Endothelial cell of umbilical vein (primary cell): ENCODE data around the gene TBX15. TPM values are rescaled to one million over a fixed set of nuclear protein-coding genes. Genes with fewer than 3 reads are reported as not detected.

ENCODE experiments used
- BruUV-seq: library from RNA; stranded (reverse); fragments of 400-500 nt; replicated peaks from 2 replicates; lab custom pipeline; 2021; lab: Mats Ljungman, UMichigan
- CTCF ChIA-PET: fragments of 300-600, 350-600 bp; sonication (Branson Sonifier 250); formaldehyde crosslinking; loops from one replicate; lab custom pipeline; 2021; ENCODE audit warnings: antibody characterized with exemption, inconsistent platforms; lab: Charles Lee
- POLR2A ChIA-PET: fragments of 300-600, 350-600 bp; sonication (Branson Sonifier 250); formaldehyde crosslinking; loops from one replicate; lab custom pipeline; 2021; ENCODE audit warnings: antibody characterized with exemption, inconsistent platforms; lab: Charles Lee
- DNase-seq: peaks from one replicate; pipeline ENCODE4 v3.0.0-alpha.2; 2011; ENCODE audit warnings: low read depth, low spot score
- FAIRE-seq: peaks from 2 replicates; lab custom pipeline; 2011; peaks lifted over from hg19 to GRCh38; lab: Jason Lieb, UNC
- H2AFZ ChIP-seq: 2 replicates; pipeline ENCODE4 v1.6.0; 2012; ENCODE audit warnings: low read depth, low read length, control low read depth, inconsistent platforms
- H3K27ac ChIP-seq: 2 replicates; pipeline ENCODE4 v1.5.1; 2011; ENCODE audit warnings: low read depth, mild to moderate bottlenecking, control low read depth, low read length, moderate library complexity; ENCODE audit not compliant: insufficient read depth
- H3K27me3 ChIP-seq, 2 experiments: 2 replicates each; pipeline versions ENCODE4 v1.6.0 to v1.6.1; 2011; ENCODE audit warnings: low read length in 2 of 2, mixed read lengths in 1 of 2; ENCODE audit not compliant: control insufficient read depth in 2 of 2, insufficient read depth in 2 of 2
- H3K36me3 ChIP-seq, 2 experiments: 2 replicates in 1 of 2; 3 replicates in 1 of 2; pipeline ENCODE4 v1.5.1; 2011; ENCODE audit warnings: low read length in 2 of 2, mild to moderate bottlenecking in 1 of 2, moderate library complexity in 1 of 2; ENCODE audit not compliant: control insufficient read depth in 2 of 2, insufficient read depth in 2 of 2; ENCODE audit errors: extremely low read depth in 1 of 2
- H3K4me1 ChIP-seq: 3 replicates; pipeline ENCODE4 v1.5.1; 2011; ENCODE audit warnings: mild to moderate bottlenecking, low read length; ENCODE audit not compliant: control insufficient read depth, insufficient read depth; ENCODE audit errors: extremely low read depth
- H3K4me2 ChIP-seq: 2 replicates; pipeline ENCODE4 v1.6.1; 2011; ENCODE audit warnings: low read length, control low read depth, mixed read lengths; ENCODE audit not compliant: insufficient read depth
- H3K4me3 ChIP-seq, 3 experiments: fragments of 200-600 bp in 1 of 3; sonication (generic), shearing (Covaris generic) in 1 of 3; replicated peaks in 1 of 3; 2 replicates each; pipeline ENCODE4 v1.5.1; 2011 to 2016; ENCODE audit warnings: control low read depth in 3 of 3, low read length in 3 of 3, mild to moderate bottlenecking in 2 of 3, inconsistent platforms in 1 of 3, low read depth in 1 of 3, moderate library complexity in 1 of 3; ENCODE audit not compliant: insufficient read depth in 1 of 3
- H3K79me2 ChIP-seq: 2 replicates; pipeline ENCODE4 v1.6.0; 2012; ENCODE audit warnings: low read length, inconsistent platforms; ENCODE audit not compliant: control insufficient read depth, insufficient read depth
- H3K9ac ChIP-seq: replicated peaks from 2 replicates; pipeline ENCODE3; 2011; ENCODE audit warnings: low read length, control low read depth; ENCODE audit not compliant: insufficient read depth; ENCODE audit errors: extremely low read depth
- H3K9me1 ChIP-seq: replicated peaks from 3 replicates; pipeline ENCODE4 v1.6.0; 2011; ENCODE audit warnings: mild to moderate bottlenecking, low read length; ENCODE audit not compliant: control insufficient read depth, insufficient read depth; ENCODE audit errors: extremely low read depth
- H3K9me3 ChIP-seq: replicated peaks from 2 replicates; pipeline ENCODE4 v1.5.1; 2012; ENCODE audit warnings: low read length, inconsistent platforms; ENCODE audit not compliant: control insufficient read depth, insufficient read depth
- H4K20me1 ChIP-seq: replicated peaks from 2 replicates; pipeline ENCODE3; 2011; ENCODE audit warnings: mild to moderate bottlenecking, low read length; ENCODE audit not compliant: control insufficient read depth, insufficient read depth; ENCODE audit errors: extremely low read depth
- CTCF ChIP-seq, 2 donors: IDR thresholded peaks; 1 replicate in 1 of 2; 2 replicates in 1 of 2; pipeline ENCODE4 v1.5.1; 2011; ENCODE audit warnings: low read length in 2 of 2, mild to moderate bottlenecking in 2 of 2, moderate library complexity in 2 of 2, control low read depth in 1 of 2, inconsistent platforms in 1 of 2, low read depth in 1 of 2; ENCODE audit not compliant: insufficient read depth in 1 of 2; ENCODE audit errors: extremely low read depth in 1 of 2
- EZH2 ChIP-seq: IDR thresholded peaks from 2 replicates; pipeline ENCODE4 v1.6.1; 2012; ENCODE audit warnings: borderline replicate concordance, low read depth, mild to moderate bottlenecking, moderate library complexity, low read length, inconsistent platforms; ENCODE audit not compliant: severe bottlenecking
- FOS ChIP-seq: IDR thresholded peaks from 2 replicates; pipeline ENCODE4 v1.6.1; 2011; ENCODE audit warnings: mild to moderate bottlenecking, low read length, moderate library complexity, borderline replicate concordance; ENCODE audit not compliant: insufficient read depth
- GATA2 ChIP-seq: IDR thresholded peaks from 2 replicates; pipeline ENCODE4 v1.7.0; 2011; ENCODE audit warnings: low read depth, mild to moderate bottlenecking, moderate library complexity, mixed read lengths, low read length; ENCODE audit not compliant: insufficient read length, insufficient read depth
- JUN ChIP-seq: IDR thresholded peaks from 2 replicates; pipeline ENCODE4 v1.6.1; 2011; ENCODE audit warnings: borderline replicate concordance, low read depth; ENCODE audit not compliant: insufficient read length, insufficient read depth
- MAX ChIP-seq: IDR thresholded peaks from 2 replicates; pipeline ENCODE4 v1.6.1; 2011; ENCODE audit not compliant: insufficient read depth, insufficient read length
- MYC ChIP-seq: IDR thresholded peaks from one replicate; pipeline ENCODE4 v1.6.1; 2011; ENCODE audit warnings: mild to moderate bottlenecking, low read depth, low read length
- POLR2A ChIP-seq: IDR thresholded peaks from 2 replicates; pipeline ENCODE4 v1.6.1; 2012; ENCODE audit warnings: low read depth, mild to moderate bottlenecking, control low read depth, low read length
- POLR2AphosphoS5 ChIP-seq: IDR thresholded peaks from 2 replicates; pipeline ENCODE4 v1.6.1; 2012; ENCODE audit warnings: low read depth, mild to moderate bottlenecking, control low read depth, low read length, moderate library complexity; ENCODE audit not compliant: insufficient read depth
- dilution Hi-C: fragments of 300-500 bp; cut with MboI; formaldehyde crosslinking; loops from one replicate; pipeline ENCODE4 v1.15.0; 2019; ENCODE audit warnings: low sequenced_read_pairs; ENCODE audit not compliant: extremely low pct_ligation_motif_present
- intact Hi-C: fragments of 100-400 bp; cut with micrococcal nuclease; formaldehyde crosslinking; loops from one replicate; pipeline ENCODE4 v1.10.0; 2022
- polyA plus RNA-seq, 4 experiments: library from polyadenylated mRNA; depleted of rRNA in 3 of 4; stranded (reverse) in 3 of 4; unstranded in 1 of 4; fragments of >200 nt; gene quantifications; 2 replicates each; pipeline versions ENCODE4 v1.2.1 to v1.2.3, GENCODE V29; 2011 to 2012; ENCODE audit warnings: missing spikeins in 1 of 4
- total RNA-seq: library from RNA; stranded (reverse); gene quantifications from 2 replicates; pipeline ENCODE4 v1.2.3, GENCODE V29; 2021

Gene TBX15
- total and polyA plus RNA-seq, 2 donors (not counting 3 experiments of a cell fraction or from before 2014, with no cell fraction given), result 0.01 TPM; not detected in 1

- FAIRE-seq (no peak), DNase-seq (no peak)
- no peak for TF ChIP-seq CTCF (IDR thresholded peaks at IDR 0.05; ENCODE audit: extremely low read depth in 1 of 2, insufficient read depth in 1 of 2, low read depth in 1 of 2, low read length in 2 of 2)
- TF ChIP-seq EZH2, result no peak
- no peak for TF ChIP-seq MYC
- no peak for TF ChIP-seq JUN
- no peak for TF ChIP-seq FOS
- no peak for TF ChIP-seq GATA2
- TF ChIP-seq MAX, result no peak
- no peak for TF ChIP-seq POLR2A
- TF ChIP-seq POLR2AphosphoS5, result no peak
- Histone ChIP-seq H3K4me1 (no peaks in the 10 kb centered on the region), H3K79me2 (no peaks in the 10 kb centered on the region), H3K9me1 (no peaks in the 10 kb centered on the region), H3K27ac (no peak overlapping the region), H3K4me3 (no peak overlapping the region), H2AFZ (no peak overlapping the region), H3K36me3 (no peaks in the 10 kb centered on the region), H3K4me2 (no peak overlapping the region), H3K9me3 (no peaks in the 10 kb centered on the region), H4K20me1 (no peaks in the 10 kb centered on the region), H3K9ac (no peak overlapping the region), H3K27me3 (no peaks in the 10 kb centered on the region)
- no TSS peak for BruUV-seq
- ChIA-PET POLR2A (no interaction called here), CTCF (interaction anchor here (1.5 kb wide), 1 partner anchor 10 kb away, joined by 4 read pairs; no protein-coding TSS in a partner anchor)
- intact Hi-C loops (no loop called here), dilution Hi-C loops (no loop called here)
Measured at GRCh38 chr1:118948846-118949245, 39.3 kb downstream of the TBX15 start.
